ENCODE results near the gene ARID3A. TPM values are rescaled to one million over a fixed set of nuclear protein-coding genes. Genes with fewer than 3 reads are reported as not detected.

The ARID3A gene
- total and polyA plus RNA-seq, 2 donors (not counting 3 experiments of a cell fraction or from before 2014, with no cell fraction given): 5.4 to 13.2 TPM

- H3K9me3 ChIP-seq (replicated peaks; ENCODE audit: control insufficient read depth, insufficient read depth, low read length): no peaks in the 10 kb centered on the region
- intact Hi-C loops (cut with micrococcal nuclease) (loop anchor here (10.0 kb wide), 1 partner anchor 168 kb away; the partner anchor contains the start of gene GPX4), dilution Hi-C loops (cut with MboI; ENCODE audit: extremely low pct_ligation_motif_present, low sequenced_read_pairs) (no loop called here)
- H3K27ac ChIP-seq (ENCODE audit: insufficient read depth, low read depth, low read length): no peak overlapping the region
- TF ChIP-seq MYC (IDR thresholded peaks at IDR 0.05; ENCODE audit: low read depth, low read length) (no peak), JUN (IDR thresholded peaks at IDR 0.05; ENCODE audit: borderline replicate concordance, insufficient read depth, insufficient read length, low read depth) (no peak), POLR2A (IDR thresholded peaks at IDR 0.05; ENCODE audit: low read depth, low read length) (no peak), CTCF (IDR thresholded peaks at IDR 0.05; ENCODE audit: extremely low read depth in 1 of 2, insufficient read depth in 1 of 2, low read depth in 1 of 2, low read length in 2 of 2) (no peak), GATA2 (IDR thresholded peaks at IDR 0.05; ENCODE audit: insufficient read depth, insufficient read length, low read depth, low read length) (no peak), EZH2 (IDR thresholded peaks at IDR 0.05; ENCODE audit: borderline replicate concordance, low read depth, low read length, severe bottlenecking) (no peak), FOS (IDR thresholded peaks at IDR 0.05; ENCODE audit: borderline replicate concordance, insufficient read depth, low read length) (no peak), MAX (IDR thresholded peaks at IDR 0.05; ENCODE audit: insufficient read depth, insufficient read length) (no peak), POLR2AphosphoS5 (IDR thresholded peaks at IDR 0.05; ENCODE audit: insufficient read depth, low read depth, low read length) (no peak)
- ChIA-PET CTCF (no interaction called here), POLR2A (no interaction called here)
- no TSS peak for BruUV-seq (replicated peaks)
- H3K36me3 ChIP-seq (ENCODE audit: control insufficient read depth in 2 of 2, extremely low read depth in 1 of 2, insufficient read depth in 2 of 2, low read length in 2 of 2): no peaks in the 10 kb centered on the region
- peaks cover 2% of the 10 kb centered on the region for H3K79me2 ChIP-seq (ENCODE audit: control insufficient read depth, insufficient read depth, low read length)
- peaks cover 30% of the 10 kb centered on the region for H3K4me1 ChIP-seq (ENCODE audit: control insufficient read depth, extremely low read depth, insufficient read depth, low read length)
- H3K27me3 ChIP-seq (ENCODE audit: control insufficient read depth in 2 of 2, insufficient read depth in 2 of 2, low read length in 2 of 2): no peaks in the 10 kb centered on the region
- no peaks in the 10 kb centered on the region for H3K9me1 ChIP-seq (replicated peaks; ENCODE audit: control insufficient read depth, extremely low read depth, insufficient read depth, low read length)
- no peak for FAIRE-seq
- no peak overlapping the region for H3K4me2 ChIP-seq (ENCODE audit: insufficient read depth, low read length)
- H3K4me3 ChIP-seq (replicated peaks in 1 of 3; ENCODE audit: insufficient read depth in 1 of 3, low read depth in 1 of 3, low read length in 3 of 3): no peak overlapping the region
- H2AFZ ChIP-seq (ENCODE audit: low read depth, low read length): no peak overlapping the region
- H4K20me1 ChIP-seq (replicated peaks; ENCODE audit: control insufficient read depth, extremely low read depth, insufficient read depth, low read length): no peaks in the 10 kb centered on the region
- no peak for DNase-seq (ENCODE audit: low read depth, low spot score)
- H3K9ac ChIP-seq (replicated peaks; ENCODE audit: extremely low read depth, insufficient read depth, low read length): no peak overlapping the region
These were observed 11.4 kb downstream of the ARID3A start for GRCh38 chr19:937259-937694.
